ENCODE results near the gene MICB. TPM values are rescaled to one million over a fixed set of nuclear protein-coding genes. Genes with fewer than 3 reads are reported as not detected.
A peak's percentile ranks its signal among the peaks of the same experiment; 100 is the strongest.

The MICB gene
- total and polyA plus RNA-seq, 2 of the 8 experiments (the other 6 are each of a cell fraction or from before 2014, with no cell fraction given) = 16.2 to 25.3 TPM

DNA sequence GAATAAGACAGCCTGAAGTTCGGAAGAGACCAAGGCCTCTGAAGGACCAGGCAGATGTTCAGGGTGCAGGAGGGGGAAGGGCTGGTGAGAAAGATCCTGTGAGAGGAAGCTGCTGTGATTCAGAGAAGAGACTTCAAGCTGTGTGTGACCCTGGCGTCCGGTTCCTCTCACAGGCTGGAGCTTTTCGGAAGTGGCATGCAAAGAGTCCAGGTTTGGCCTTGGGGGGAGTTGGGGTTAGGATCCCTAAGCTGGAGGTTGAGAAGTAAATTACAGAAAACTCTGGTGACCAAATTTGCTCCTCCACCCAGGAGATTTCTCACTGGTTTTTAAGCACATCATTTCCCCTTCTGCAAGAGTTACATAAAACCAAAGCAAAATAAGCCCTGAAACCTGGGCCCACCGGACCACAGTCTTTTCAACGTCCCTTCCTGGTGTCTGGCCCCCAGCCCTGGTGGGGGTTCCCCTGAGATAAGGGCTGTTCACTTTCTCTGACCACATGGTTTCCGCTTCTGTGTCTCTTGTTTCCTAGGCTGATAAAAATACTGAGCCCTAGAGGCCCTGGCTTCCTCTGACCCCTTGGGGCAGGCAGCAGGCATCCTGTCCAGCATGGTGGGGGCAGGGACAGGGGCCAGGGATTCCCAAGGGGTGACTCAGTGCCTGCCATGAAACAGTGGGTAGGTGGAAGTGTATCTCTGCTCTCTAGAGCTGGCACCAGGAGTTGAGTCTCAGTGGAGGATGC is 62.2 kb downstream of the MICB start:
- Histone ChIP-seq H2BK5ac (ENCODE audit: low read depth, low read length) (peak overlapping the region; percentile 60; the same call in 1 of the 2 replicates), H2BK12ac (ENCODE audit: low read depth, low read length) (no peak overlapping the region), H3K27me3 (replicated peaks in 1 of 4; ENCODE audit: control insufficient read depth in 3 of 4, extremely low read depth in 1 of 4, insufficient read depth in 3 of 4, low read length in 3 of 4) (no peaks in the 10 kb centered on the region), H3K56ac (replicated peaks; ENCODE audit: insufficient read length, low read depth, low read length) (no peak overlapping the region), H3K23me2 (ENCODE audit: low read depth, low read length) (no peaks in the 10 kb centered on the region), H3K27ac (ENCODE audit: low read depth, low read length) (no peak overlapping the region), H3K4me2 (ENCODE audit: insufficient read depth in 1 of 2, low read depth in 2 of 2, low read length in 2 of 2) (no peak overlapping the region), H4K20me1 (replicated peaks in 1 of 2; ENCODE audit: control insufficient read depth in 1 of 2, insufficient read depth in 2 of 2, low read length in 2 of 2) (no peaks in the 10 kb centered on the region), H3K79me2 (ENCODE audit: control insufficient read depth in 1 of 2, insufficient read depth in 2 of 2, low read length in 2 of 2) (no peaks in the 10 kb centered on the region), H3K23ac (ENCODE audit: insufficient read length) (no peak overlapping the region), H3K9ac (replicated peaks in 1 of 4; ENCODE audit: extremely low read depth in 1 of 4, low read depth in 3 of 4, low read length in 3 of 4) (no peak overlapping the region), H2BK120ac (replicated peaks; ENCODE audit: low read depth, low read length) (no peak overlapping the region), H3K4me3 (ENCODE audit: extremely low read depth in 1 of 4, insufficient read depth in 2 of 4, low read depth in 3 of 4, low read length in 4 of 4) (no peak overlapping the region), H2BK15ac (ENCODE audit: low read length) (no peak overlapping the region), H3K14ac (ENCODE audit: insufficient read length) (no peak overlapping the region), H2BK20ac (ENCODE audit: low read length) (no peak overlapping the region), H3K79me1 (ENCODE audit: low read depth, low read length) (no peaks in the 10 kb centered on the region), H3K4ac (replicated peaks; ENCODE audit: insufficient read length, low read depth, low read length) (no peak overlapping the region), H3K36me3 (ENCODE audit: control insufficient read depth in 2 of 4, insufficient read depth in 4 of 4, low read length in 3 of 4) (peaks cover 2 to 15% (median 5%) of the 10 kb centered on the region in 4 experiments; a peak in 5 of 8 replicates), H3K18ac (ENCODE audit: extremely low read depth, low read length) (no peak overlapping the region), H3K4me1 (replicated peaks in 1 of 4; ENCODE audit: control insufficient read depth in 3 of 4, insufficient read depth in 4 of 4, low read length in 3 of 4) (no peaks in the 10 kb centered on the region), H2AK5ac (ENCODE audit: low read depth, low read length) (no peak overlapping the region), H2AFZ (ENCODE audit: low read length) (no peak overlapping the region), H4K91ac (replicated peaks; ENCODE audit: insufficient read length, low read length) (no peak overlapping the region), H3K9me3 (ENCODE audit: insufficient read depth in 2 of 2, low read depth in 1 of 2, low read length in 1 of 2) (no peaks in the 10 kb centered on the region), H4K5ac (ENCODE audit: insufficient read length, low read depth, low read length) (no peak overlapping the region), H4K8ac (ENCODE audit: extremely low read depth, insufficient read depth, low read length) (peak overlapping the region; percentile 48; the same call in 1 of the 2 replicates)
- FAIRE-seq (no peak), DNase-seq (ENCODE audit: low read depth in 1 of 2, low spot score in 2 of 2) (no peak)
- TF ChIP-seq FOSL1 (IDR thresholded peaks at IDR 0.05; ENCODE audit: insufficient read depth, low read depth, low read length) (no peak), KDM1A (IDR thresholded peaks at IDR 0.05; ENCODE audit: borderline replicate concordance, low read length) (no peak), EZH2 (IDR thresholded peaks at IDR 0.05; ENCODE audit: low read depth, low read length, severe bottlenecking) (no peak), CBX8 (IDR thresholded peaks at IDR 0.05; ENCODE audit: borderline replicate concordance, low read depth, low read length) (no peak), TAF7 (optimal IDR thresholded peaks at IDR 0.05; ENCODE audit: borderline replicate concordance, low read depth, low read length) (no peak), SRF (IDR thresholded peaks at IDR 0.05; ENCODE audit: low read depth, low read length) (no peak)
- WGBS, 2 experiments (ENCODE audit: extremely low coverage in 1 of 2, insufficient coverage in 1 of 2, insufficient read length in 1 of 2, insufficient replicate concordance in 2 of 2, low coverage in 1 of 2, low lambda C conversion rate in 2 of 2, missing lambda C conversion rate in 1 of 2) = 88% methylated on average over 7 of the region's 7 CpGs; no CpG with 5 or more reads in 1 of the 2 experiments
- CTCF ChIA-PET (ENCODE audit: partially characterized antibody) = interaction anchor here (1.6 to 24.7 kb wide), 4 partner anchors 14 to 41 kb away, joined by 5 to 613 read pairs (median 6); partner anchors contain the start of genes ATP6V1G2, LST1 and NCR3
- POLR2A ChIA-PET (ENCODE audit: partially characterized antibody) = interaction anchor here (1.1 to 10.9 kb wide), 4 partner anchors 11 to 21 kb away, joined by 3 to 110 read pairs (median 6); partner anchors contain the start of genes DDX39B, LTB and TNF
